ENCODE data around the gene PRAF2. TPM values are rescaled to one million over a fixed set of nuclear protein-coding genes. Genes with fewer than 3 reads are reported as not detected.

Gene PRAF2
- total and polyA plus RNA-seq, 9 of the 15 experiments (the other 6 are each of a cell fraction or from before 2014, with no cell fraction given), result 0.24 to 5.7 (median 2.0) TPM

DNA sequence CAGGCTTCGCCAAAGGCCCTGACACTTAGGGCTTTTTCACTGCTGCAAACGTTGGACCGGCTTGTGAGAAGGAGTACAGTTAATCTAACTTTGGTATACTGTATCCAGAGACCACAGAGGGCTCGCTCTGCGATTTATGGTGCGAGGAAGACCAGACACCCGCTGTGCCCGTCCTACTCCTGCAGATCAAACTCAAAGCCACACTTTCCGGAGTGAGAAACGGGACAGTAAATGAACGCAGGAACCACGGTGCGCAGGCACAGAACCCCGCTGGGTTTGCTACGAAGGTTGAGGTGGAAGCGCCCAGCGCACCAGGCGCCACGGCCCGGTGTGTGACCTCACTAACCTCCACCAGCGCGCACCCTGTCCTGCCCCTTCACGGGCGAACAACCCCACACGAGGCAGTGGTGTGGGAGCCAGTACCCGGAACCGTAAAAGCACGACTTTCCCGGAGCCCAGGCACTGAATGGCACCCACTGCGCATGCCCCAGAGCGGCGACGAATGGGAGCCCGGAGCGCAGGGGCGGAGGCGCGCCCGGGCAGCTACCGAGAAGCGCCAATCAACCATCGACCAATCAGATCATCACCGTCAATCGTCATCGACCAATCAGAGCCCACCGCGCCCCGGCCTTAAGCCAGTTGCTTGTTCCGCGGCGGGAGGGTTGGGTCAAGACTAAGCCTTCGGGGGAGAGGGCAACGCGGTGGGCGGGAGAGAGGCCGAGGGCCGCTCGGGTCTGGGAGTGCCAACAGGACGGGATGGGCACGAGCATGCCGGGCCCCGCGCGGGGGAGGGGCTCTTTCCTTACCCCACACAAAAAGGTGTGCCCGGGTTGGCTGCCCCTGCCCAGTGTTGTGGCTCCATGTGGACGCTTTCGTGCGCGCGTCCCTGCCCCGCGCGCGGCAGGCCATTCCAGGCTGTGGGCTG is 27.2 kb upstream of the PRAF2 start (continued):
- no peak for TF ChIP-seq ZNF609 (CRISPR knock-in tag; IDR thresholded peaks at IDR 0.05; ENCODE audit: borderline replicate concordance)
- TF ChIP-seq, protein P1, sequence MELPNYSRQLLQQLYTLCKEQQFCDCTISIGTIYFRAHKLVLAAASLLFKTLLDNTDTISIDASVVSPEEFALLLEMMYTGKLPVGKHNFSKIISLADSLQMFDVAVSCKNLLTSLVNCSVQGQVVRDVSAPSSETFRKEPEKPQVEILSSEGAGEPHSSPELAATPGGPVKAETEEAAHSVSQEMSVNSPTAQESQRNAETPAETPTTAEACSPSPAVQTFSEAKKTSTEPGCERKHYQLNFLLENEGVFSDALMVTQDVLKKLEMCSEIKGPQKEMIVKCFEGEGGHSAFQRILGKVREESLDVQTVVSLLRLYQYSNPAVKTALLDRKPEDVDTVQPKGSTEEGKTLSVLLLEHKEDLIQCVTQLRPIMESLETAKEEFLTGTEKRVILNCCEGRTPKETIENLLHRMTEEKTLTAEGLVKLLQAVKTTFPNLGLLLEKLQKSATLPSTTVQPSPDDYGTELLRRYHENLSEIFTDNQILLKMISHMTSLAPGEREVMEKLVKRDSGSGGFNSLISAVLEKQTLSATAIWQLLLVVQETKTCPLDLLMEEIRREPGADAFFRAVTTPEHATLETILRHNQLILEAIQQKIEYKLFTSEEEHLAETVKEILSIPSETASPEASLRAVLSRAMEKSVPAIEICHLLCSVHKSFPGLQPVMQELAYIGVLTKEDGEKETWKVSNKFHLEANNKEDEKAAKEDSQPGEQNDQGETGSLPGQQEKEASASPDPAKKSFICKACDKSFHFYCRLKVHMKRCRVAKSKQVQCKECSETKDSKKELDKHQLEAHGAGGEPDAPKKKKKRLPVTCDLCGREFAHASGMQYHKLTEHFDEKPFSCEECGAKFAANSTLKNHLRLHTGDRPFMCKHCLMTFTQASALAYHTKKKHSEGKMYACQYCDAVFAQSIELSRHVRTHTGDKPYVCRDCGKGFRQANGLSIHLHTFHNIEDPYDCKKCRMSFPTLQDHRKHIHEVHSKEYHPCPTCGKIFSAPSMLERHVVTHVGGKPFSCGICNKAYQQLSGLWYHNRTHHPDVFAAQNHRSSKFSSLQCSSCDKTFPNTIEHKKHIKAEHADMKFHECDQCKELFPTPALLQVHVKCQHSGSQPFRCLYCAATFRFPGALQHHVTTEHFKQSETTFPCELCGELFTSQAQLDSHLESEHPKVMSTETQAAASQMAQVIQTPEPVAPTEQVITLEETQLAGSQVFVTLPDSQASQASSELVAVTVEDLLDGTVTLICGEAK (IDR thresholded peaks at IDR 0.05), result no peak; the same call in 1 of the 2 replicates
- TF ChIP-seq, protein P1 (CRISPR knock-in tag; IDR thresholded peaks at IDR 0.05), result no peak
- TF ChIP-seq, protein P2, sequence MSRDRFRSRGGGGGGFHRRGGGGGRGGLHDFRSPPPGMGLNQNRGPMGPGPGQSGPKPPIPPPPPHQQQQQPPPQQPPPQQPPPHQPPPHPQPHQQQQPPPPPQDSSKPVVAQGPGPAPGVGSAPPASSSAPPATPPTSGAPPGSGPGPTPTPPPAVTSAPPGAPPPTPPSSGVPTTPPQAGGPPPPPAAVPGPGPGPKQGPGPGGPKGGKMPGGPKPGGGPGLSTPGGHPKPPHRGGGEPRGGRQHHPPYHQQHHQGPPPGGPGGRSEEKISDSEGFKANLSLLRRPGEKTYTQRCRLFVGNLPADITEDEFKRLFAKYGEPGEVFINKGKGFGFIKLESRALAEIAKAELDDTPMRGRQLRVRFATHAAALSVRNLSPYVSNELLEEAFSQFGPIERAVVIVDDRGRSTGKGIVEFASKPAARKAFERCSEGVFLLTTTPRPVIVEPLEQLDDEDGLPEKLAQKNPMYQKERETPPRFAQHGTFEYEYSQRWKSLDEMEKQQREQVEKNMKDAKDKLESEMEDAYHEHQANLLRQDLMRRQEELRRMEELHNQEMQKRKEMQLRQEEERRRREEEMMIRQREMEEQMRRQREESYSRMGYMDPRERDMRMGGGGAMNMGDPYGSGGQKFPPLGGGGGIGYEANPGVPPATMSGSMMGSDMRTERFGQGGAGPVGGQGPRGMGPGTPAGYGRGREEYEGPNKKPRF (IDR thresholded peaks at IDR 0.05; ENCODE audit: low read depth, low read length), result no peak
- TF ChIP-seq TRIM25 (IDR thresholded peaks at IDR 0.05; ENCODE audit: borderline replicate concordance), result no peak
- no peak for TF ChIP-seq SRSF3 (IDR thresholded peaks at IDR 0.05; ENCODE audit: insufficient read depth, low read length)
